Panc1 (cell line): ENCODE measurements around the gene CEP164.

Experiments used
- POLR2AphosphoS5 ChIP-seq: IDR thresholded peaks from 2 replicates; pipeline ENCODE4 v1.6.1; 2012; ENCODE audit warnings: mild to moderate bottlenecking, low read depth, low read length, moderate library complexity
- SIN3A ChIP-seq: IDR thresholded peaks from 2 replicates; pipeline ENCODE4 v1.6.1; 2012; ENCODE audit warnings: low read depth, mild to moderate bottlenecking, low read length, moderate library complexity, borderline replicate concordance; ENCODE audit not compliant: insufficient read depth
- TCF7L2 ChIP-seq: IDR thresholded peaks from 2 replicates; pipeline ENCODE4 v1.6.1; 2011; ENCODE audit warnings: mild to moderate bottlenecking, low read depth, low read length, inconsistent platforms
- TF ChIP-seq, protein P1 (sequence below): fragments of 450-650 bp; IDR thresholded peaks from 2 replicates; pipeline ENCODE4 v1.5.1; 2017; ENCODE audit warnings: mild to moderate bottlenecking

DNA sequence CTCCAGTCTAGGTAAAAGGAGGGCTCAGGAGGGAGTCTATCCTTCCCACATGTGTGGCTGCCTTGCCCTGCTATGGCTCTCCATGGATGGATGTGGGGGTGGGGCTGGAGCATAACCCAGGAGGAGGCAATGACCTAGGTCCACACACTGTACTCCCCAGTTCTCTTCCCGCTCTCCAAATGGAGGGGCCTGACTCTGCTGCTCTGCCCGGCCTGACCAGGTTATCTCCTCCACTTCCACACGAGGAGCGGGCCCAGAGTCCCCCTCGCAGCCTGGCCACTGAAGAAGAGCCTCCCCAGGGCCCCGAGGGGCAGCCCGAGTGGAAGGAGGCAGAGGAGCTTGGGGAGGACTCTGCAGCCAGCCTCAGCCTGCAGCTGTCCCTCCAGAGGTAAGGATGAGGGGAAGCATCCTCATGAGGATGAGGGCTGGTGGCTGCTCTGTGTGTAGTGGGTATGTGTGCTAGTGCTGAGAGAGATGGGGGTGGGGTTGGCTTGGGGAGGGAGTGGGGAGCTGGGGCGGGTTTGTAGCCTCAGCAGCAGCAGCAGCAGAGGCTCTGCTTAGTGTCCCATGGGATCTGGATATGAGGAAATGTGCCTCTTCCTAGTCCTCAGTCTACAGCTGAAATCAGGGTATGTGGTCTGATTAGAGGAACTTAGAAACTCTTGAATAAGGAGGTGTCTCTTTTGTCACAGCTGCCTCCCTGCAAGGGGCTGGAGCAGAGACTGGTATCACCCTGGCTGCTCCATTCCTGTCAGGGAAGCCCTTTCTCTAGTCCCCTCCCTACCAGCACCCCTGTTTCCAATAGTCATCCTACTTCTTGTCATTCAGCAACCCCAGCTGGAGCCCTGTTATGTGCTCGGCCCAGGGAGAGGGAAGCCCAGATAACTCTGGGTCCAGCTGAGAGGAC is 54.1 kb downstream of the CEP164 start:
- no peak for TF ChIP-seq POLR2AphosphoS5
- TF ChIP-seq, protein P1, sequence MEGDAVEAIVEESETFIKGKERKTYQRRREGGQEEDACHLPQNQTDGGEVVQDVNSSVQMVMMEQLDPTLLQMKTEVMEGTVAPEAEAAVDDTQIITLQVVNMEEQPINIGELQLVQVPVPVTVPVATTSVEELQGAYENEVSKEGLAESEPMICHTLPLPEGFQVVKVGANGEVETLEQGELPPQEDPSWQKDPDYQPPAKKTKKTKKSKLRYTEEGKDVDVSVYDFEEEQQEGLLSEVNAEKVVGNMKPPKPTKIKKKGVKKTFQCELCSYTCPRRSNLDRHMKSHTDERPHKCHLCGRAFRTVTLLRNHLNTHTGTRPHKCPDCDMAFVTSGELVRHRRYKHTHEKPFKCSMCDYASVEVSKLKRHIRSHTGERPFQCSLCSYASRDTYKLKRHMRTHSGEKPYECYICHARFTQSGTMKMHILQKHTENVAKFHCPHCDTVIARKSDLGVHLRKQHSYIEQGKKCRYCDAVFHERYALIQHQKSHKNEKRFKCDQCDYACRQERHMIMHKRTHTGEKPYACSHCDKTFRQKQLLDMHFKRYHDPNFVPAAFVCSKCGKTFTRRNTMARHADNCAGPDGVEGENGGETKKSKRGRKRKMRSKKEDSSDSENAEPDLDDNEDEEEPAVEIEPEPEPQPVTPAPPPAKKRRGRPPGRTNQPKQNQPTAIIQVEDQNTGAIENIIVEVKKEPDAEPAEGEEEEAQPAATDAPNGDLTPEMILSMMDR = no peak
- no peak for TF ChIP-seq TCF7L2
- no peak for TF ChIP-seq SIN3A
